NCI-H2196 treated with DMSO at 0.1 percent for 48 hours (cell line): ENCODE data around the gene RBMS3.

Experiments used
- DNase-seq: peaks from one replicate; lab custom pipeline; 2025; ENCODE audit not compliant: unreplicated experiment; lab: John Stamatoyannopoulos, UW

RBMS3 gene

GRCh38 chr3:29275309-29275708, 5.6 kb upstream of the RBMS3 start:
- no peak for DNase-seq

DNA sequence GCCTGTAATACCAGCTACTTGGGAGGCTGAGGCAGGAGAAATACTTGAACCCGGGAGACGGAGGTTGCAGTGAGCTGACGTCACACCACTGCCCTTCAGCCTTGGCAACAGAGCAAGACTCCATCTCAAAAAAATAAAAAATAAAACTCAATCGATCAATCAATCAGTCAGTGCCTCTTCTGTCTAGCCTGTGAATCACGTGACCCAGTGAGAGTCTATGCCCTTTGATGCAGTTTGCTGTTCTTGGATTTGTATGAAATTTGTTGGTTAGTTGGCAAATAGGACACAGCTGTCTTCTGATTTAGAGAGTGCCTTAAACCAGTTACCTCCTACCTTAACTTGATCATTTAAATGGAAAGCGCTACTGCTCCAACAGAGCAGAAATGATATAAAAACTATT, 3.6 kb upstream of the RBMS3 start:
- DNase-seq: no peak

GRCh38 chr3:29279286-29279685, 1.6 kb upstream of the RBMS3 start:
- no peak for DNase-seq

- no peak for DNase-seq
Measured at GRCh38 chr3:29279806-29280205, 1.1 kb upstream of the RBMS3 start.

DNA sequence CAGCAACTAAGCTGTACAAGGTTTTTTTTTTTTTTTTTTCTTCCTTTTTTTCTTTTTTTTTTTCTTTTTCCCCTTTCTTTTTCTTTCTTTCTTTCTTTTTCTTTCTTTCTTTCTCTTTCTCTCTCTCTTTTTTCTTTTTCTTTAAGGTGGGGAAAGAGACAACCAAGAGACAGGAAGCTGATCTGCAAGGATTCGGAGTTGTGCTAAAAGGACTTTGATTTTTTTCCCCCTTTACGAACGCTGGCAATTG, 148 bp downstream of the RBMS3 start:
- DNase-seq: no peak

DNA sequence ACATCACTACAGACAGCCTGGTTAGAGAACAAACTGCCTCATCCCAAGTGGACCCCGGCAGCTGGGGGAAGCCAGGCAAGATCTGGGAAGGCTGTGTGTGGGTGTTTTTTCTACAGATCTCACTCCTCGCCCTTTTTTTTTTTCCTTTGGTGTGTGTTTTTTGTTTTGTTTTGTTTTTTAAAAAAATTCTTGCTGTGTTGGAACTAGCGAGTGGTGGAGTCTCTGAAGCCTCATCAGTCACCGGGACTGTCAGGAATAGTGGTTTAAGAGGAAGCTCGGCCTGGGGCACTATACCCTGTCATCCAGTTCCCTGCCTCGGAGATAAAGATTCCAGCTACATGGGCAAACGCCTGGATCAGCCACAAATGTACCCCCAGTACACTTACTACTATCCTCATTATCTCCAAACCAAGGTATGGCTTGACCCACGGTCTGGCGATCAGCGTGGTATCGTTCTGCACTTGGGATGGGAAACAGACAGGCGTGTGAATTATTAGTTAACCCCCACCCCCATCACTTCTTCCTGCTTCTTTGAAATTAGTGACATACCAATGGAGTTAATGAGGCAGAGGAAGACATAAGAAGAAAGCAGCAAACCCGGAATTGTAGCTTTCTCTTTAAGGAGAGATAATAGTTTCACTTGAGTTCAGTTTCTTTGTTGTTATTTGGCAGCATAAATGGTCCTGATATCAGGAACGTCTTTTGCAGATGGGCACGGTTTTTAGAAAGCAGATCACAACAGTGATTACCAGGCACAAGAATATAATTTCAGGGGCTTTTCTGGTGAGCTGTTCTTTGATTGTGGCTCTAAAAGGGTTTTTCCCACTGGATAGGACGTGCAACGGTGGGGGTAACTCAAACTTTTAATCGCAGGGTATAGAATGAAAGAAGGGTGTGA, 722 bp downstream of the RBMS3 start:
- DNase-seq: no peak

DNA sequence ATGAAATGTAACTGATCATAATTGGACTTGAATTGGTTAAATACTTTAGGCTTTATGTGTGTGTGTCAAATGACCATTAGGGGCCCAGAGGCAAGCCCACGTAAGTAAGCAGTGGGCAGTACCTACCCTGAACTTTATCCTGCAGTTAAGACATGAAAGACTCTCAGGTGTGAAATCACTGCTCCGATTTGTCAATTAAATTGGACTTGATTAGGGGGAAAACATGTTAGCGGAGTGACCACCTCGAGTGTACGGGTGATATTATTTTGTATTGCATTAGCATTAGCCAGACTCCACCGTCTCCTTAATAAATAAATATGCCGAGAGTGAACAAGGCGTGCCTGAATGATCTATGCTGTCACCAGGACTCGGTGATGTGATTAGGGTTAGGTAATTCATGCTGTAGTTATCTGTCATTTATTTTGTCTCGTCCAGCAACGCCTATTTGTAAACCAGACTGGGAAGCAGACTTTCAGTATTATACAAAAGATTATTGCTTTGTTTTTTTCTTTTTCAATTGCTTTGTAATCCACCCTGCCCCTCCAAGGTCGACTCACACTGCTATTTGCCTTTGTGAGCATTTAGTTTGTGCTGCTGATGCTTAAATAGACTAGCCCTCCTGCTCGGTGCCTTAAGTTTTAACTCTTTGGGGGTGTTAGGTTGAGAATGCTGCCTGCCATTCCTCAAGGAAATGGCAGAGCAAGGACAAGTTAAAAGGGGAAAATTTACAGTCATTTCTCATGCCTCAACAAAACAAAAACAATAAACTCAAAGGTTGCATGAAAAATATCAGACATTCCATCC, 1.8 kb downstream of the RBMS3 start:
- DNase-seq: no peak

GRCh38 chr3:29283231-29284119, 2.6 kb downstream of the RBMS3 start:
- no peak for DNase-seq

GRCh38 chr3:29284497-29284896, 3.6 kb downstream of the RBMS3 start:
- DNase-seq: no peak

DNA sequence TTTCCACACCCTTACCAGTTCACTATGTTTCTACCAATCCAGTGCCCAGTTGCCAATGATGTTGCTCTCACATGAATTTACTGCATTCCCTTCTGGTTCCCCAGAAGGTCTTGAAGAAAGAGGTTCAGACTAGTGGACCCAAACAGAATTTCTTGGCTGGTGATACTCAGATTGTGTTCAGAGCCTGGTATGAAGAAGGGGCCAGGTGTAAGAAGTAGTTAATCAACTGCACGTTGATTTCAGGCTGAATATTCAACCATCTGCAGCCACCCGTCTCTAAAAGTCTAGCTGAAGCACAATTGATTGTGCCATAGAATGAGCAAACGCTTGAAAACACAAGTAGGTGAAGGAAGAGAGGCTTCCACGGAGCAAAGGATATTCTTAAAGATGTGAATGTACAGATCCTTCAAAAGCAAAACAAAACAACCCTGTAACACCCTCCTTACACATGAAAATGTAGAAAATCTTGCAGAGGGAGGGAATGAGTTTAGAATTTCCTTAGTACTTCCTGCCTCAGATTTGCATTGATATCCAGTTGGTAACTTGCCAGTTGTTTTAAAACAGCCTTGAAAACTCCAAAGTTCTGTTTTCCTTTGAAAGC, 4.7 kb downstream of the RBMS3 start:
- DNase-seq: no peak

- DNase-seq: no peak
Measured at GRCh38 chr3:29286478-29287240, 5.8 kb downstream of the RBMS3 start.

DNA sequence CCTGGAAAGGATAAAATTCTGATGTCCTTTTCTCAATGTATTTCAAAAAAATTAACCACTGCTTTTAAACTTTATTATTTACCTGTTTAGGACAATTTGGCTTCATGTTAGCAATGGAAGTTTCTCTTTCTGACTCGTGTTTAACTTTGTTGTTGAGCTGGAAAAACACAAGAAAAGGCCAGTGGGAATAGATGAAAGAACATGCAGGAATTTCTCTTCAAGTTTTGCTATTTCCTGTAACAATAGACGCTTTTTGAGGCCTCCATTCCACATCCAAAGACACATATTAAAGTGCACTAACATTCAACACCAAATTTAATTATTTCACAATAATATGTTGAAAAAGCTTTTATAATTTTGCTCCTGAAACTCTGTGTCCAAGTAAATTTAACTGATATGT, 9.7 kb downstream of the RBMS3 start:
- no peak for DNase-seq

DNA sequence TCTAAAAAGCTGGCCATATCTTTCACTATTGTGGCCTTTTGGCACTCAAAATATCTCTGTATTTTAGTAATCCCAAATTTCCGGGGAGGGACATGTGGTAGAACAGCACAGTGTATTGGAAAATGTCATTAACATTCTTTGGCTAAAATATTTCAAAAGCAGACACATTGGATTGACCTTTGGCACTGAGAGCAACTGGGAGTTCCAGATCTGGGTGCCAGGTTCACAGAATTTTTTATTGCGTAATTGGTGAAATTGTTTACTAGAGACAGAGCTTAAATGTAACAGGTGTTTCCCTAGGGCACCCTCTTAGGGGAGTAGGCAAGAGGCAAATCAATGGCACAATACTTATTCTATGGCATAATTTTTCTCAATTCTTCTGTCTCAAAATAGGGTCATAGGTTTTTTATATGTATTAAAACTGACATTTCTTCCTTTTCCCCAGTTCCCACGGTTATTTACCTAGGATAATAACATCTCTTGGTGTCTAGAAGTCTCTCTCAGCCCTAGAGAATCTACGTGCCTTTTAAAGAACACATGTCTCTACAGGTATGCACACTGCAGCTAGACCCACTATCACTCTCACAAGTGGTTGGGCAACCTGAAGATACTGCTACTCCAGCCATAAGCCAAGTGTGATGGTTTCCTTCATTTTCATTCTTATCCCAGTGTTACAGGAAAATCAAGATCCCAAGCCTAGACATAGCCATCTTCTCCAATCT, 10.6 kb downstream of the RBMS3 start:
- no peak for DNase-seq

DNA sequence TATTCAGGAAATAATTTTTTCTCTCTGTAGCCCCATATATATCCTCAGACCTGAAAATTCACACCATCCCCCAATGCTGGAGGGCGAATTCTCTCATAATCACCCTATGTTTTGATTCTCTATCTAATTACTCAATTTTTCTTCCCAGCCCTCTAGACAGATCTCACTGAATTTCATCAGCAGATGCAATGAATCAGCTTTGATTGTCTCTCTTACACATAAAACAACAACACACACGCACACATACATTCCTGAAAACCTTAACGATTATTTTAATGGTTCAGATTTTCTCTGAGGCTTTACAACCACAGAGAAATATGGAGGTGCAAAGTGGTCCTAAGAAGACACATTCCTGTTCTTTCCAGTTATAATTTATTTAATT, 11.1 kb downstream of the RBMS3 start:
- no peak for DNase-seq

DNA sequence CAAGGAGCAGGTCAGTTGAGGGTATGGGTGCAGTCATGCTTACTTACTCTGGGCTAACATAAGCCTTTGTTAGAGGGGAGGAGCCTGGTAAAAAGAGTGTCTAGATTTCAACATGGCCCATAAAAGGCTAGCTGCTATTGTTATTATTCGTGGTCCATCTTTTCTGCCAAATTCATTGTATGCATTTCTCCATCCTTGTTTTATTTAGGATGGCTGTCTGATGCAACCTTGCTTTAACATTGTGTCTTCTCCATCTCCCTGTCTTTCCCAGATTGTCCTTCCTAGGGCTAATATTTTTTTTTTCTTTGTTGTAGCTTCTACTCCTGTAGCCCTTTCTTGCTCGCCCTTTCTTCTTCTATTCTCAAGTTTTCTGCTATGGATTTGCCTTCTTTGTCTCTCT, 12.6 kb downstream of the RBMS3 start:
- DNase-seq: no peak

- no peak for DNase-seq
Measured at GRCh38 chr3:29297998-29298397, 17.1 kb downstream of the RBMS3 start.

DNA sequence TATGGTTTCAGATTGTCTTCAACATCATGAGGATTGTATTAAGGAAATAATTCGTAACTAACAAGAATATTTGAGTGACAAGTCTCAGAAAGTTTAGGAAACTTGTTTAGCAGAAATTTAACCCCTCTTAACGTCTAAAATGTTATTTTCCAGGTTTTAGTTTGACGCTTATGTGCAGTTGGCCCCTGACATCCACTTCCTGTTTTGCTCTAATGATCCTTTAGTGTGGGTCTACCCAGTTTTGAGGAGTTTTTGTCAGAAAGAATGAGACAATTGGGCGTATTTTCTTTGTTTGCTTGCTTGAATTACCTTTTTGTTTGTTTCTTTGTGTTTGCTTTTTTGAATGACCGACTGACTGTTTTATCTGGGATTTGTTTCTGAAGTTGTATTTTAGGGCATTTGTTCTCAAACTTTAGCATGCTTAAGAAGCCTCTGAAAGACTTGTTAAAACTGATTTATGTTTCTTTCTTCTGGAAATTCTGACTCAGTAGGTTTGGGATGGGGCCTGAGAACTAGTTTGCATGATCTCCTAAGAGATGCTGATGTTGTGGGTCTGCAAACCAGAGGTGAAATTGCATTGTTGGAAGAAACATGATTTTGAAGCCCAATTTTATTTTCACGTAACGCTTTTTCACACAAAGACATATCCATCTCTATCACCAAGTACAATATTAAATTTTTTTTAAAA, 20.6 kb downstream of the RBMS3 start:
- no peak for DNase-seq

DNA sequence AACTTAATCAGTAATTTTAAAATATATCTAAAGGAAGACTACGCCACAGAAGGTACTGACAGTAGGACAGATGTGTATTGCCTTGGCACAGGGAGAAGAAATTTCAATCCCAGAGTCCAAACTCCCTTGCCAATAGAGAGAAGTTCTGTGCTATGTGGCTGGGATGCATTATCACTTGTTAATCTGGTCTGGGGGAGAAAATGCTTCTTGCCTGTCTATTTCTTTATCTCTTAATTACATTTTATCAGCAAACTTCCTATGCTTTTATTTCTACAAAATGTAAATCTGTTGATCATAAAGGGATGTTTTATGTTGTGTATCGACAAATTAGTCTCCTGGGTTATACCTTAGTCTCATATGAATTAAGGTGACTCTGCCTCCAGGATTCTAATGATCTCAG, 21.7 kb downstream of the RBMS3 start:
- DNase-seq: no peak

GRCh38 chr3:29307295-29307694, 26.4 kb downstream of the RBMS3 start:
- no peak for DNase-seq
